Neural progenitor cell (in vitro differentiated cells): ENCODE measurements around the gene AATK.

Experiments used
- CTCF ChIP-seq: fragments of 200-600 bp; sonication (generic); IDR thresholded peaks from 2 replicates; pipeline ENCODE4 v1.5.1; 2017; ENCODE audit warnings: antibody characterized with exemption, mild to moderate bottlenecking
- EZH2 ChIP-seq: fragments of 200-600 bp; sonication (generic); IDR thresholded peaks from 2 replicates; pipeline ENCODE4 v1.6.1; 2017; ENCODE audit warnings: antibody characterized with exemption, mild to moderate bottlenecking, moderate library complexity
- EZH2phosphoT487 ChIP-seq: fragments of 200-600 bp; sonication (generic); IDR thresholded peaks from 2 replicates; pipeline ENCODE4 v1.6.1; 2017; ENCODE audit warnings: antibody characterized with exemption

- TF ChIP-seq CTCF, result no peak
- TF ChIP-seq EZH2, result no peak
- no peak for TF ChIP-seq EZH2phosphoT487
Measured at GRCh38 chr17:81081222-81082176, 84.5 kb downstream of the AATK start.
